Measurements from ENCODE around the gene BCL2L13. TPM values are rescaled to one million over a fixed set of nuclear protein-coding genes. Genes with fewer than 3 reads are reported as not detected.

BCL2L13 gene
- polyA plus RNA-seq, 1 donor from 2014 or later, result 20.8 TPM

DNA sequence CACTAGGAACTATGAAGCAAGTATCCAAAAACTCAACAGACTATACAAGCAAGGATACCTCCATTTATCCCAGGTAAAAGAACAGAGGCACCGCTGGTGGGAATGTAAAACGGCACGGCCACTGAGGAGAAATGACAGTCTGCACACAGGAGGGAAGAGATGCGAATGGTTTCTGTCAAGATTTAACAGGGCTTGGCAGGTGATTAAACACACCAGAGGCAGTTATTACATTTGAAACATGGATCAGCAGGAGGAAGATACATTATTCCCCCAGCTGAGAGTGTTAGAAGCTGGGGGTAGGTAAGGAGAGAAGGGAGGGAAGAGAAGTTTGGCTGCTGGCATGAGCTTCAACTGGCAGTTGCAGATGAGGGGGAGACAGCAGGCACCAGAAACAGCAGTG lies 40.2 kb upstream of the BCL2L13 start:
- Histone ChIP-seq H3K4me2 (ENCODE audit: low read length) (no peak overlapping the region), H3K9ac (ENCODE audit: low read length) (no peak overlapping the region), H3K4me3 (ENCODE audit: low read length) (no peak overlapping the region), H3K27ac (ENCODE audit: low read length) (no peak overlapping the region), H3K27me3 (ENCODE audit: insufficient read depth, low read depth, low read length) (no peaks in the 10 kb centered on the region), H2AFZ (ENCODE audit: low read depth, low read length) (no peak overlapping the region), H3F3A (ENCODE audit: insufficient read depth, low read length, poor library complexity, severe bottlenecking) (no peaks in the 10 kb centered on the region), H3K9me2 (ENCODE audit: insufficient read depth, low read length) (no peaks in the 10 kb centered on the region), H3K9me3 (ENCODE audit: low read length) (no peaks in the 10 kb centered on the region), H3K79me2 (replicated peaks; ENCODE audit: insufficient read depth, low read length) (no peaks in the 10 kb centered on the region), H4K20me1 (ENCODE audit: insufficient read depth) (no peaks in the 10 kb centered on the region), H3K36me3 (ENCODE audit: insufficient read depth, low read length) (no peaks in the 10 kb centered on the region)
- TF ChIP-seq RAD21 (conservative IDR thresholded peaks at IDR 0.05), result no peak
- no peak for TF ChIP-seq MXI1 (conservative IDR thresholded peaks at IDR 0.05; ENCODE audit: poor library complexity, severe bottlenecking)
- TF ChIP-seq POLR2AphosphoS5 (IDR thresholded peaks at IDR 0.05), result no peak
- no peak for TF ChIP-seq TAF1 (IDR thresholded peaks at IDR 0.05; ENCODE audit: low read depth)
- no peak for TF ChIP-seq CTCF (IDR thresholded peaks at IDR 0.05; ENCODE audit: poor library complexity, severe bottlenecking)
- TF ChIP-seq REST (IDR thresholded peaks at IDR 0.05; ENCODE audit: borderline replicate concordance), result no peak
- TF ChIP-seq SMC3 (conservative IDR thresholded peaks at IDR 0.05; ENCODE audit: poor library complexity), result no peak
- no peak for TF ChIP-seq EP300 (conservative IDR thresholded peaks at IDR 0.05; ENCODE audit: poor library complexity, severe bottlenecking)

DNA sequence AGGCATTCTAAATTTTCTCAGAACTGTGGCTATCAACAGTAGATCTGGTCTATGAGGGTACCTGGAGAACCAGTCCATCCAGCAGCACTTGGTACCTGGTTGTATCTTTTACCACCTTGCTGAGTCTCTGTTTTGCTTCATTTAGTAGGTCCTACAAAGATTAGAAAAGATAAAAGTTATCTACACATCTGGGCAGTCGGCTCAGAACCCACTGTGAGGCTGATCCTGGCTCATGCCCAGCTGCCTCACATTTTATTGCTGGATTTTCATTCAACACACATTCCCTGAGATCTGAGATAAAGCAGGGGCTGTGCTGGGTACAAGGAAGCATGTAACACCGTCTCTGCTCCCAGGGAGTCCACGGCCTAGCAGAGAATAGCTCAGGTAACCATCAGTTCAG lies 37.5 kb upstream of the BCL2L13 start:
- H3K9me2 ChIP-seq (ENCODE audit: insufficient read depth, low read length), result no peaks in the 10 kb centered on the region
- no peak overlapping the region for H3K9ac ChIP-seq (ENCODE audit: low read length)
- no peaks in the 10 kb centered on the region for H3K9me3 ChIP-seq (ENCODE audit: low read length)
- no peaks in the 10 kb centered on the region for H3K79me2 ChIP-seq (replicated peaks; ENCODE audit: insufficient read depth, low read length)
- TF ChIP-seq RAD21 (conservative IDR thresholded peaks at IDR 0.05) (no peak), TAF1 (IDR thresholded peaks at IDR 0.05; ENCODE audit: low read depth) (no peak), MXI1 (conservative IDR thresholded peaks at IDR 0.05; ENCODE audit: poor library complexity, severe bottlenecking) (no peak), EP300 (conservative IDR thresholded peaks at IDR 0.05; ENCODE audit: poor library complexity, severe bottlenecking) (no peak), REST (IDR thresholded peaks at IDR 0.05; ENCODE audit: borderline replicate concordance) (no peak), CTCF (IDR thresholded peaks at IDR 0.05; ENCODE audit: poor library complexity, severe bottlenecking) (no peak), EZH2 (IDR thresholded peaks at IDR 0.05; ENCODE audit: borderline replicate concordance, insufficient read depth, low read length, poor library complexity, severe bottlenecking) (no peak), POLR2AphosphoS5 (IDR thresholded peaks at IDR 0.05) (no peak), SMC3 (conservative IDR thresholded peaks at IDR 0.05; ENCODE audit: poor library complexity) (no peak)
- H3K27ac ChIP-seq (ENCODE audit: low read length), result no peak overlapping the region
- H3K36me3 ChIP-seq (ENCODE audit: insufficient read depth, low read length), result no peaks in the 10 kb centered on the region
- no peaks in the 10 kb centered on the region for H4K20me1 ChIP-seq (ENCODE audit: insufficient read depth)
- no peak overlapping the region for H3K4me2 ChIP-seq (ENCODE audit: low read length)
- no peaks in the 10 kb centered on the region for H3F3A ChIP-seq (ENCODE audit: insufficient read depth, low read length, poor library complexity, severe bottlenecking)
- no peaks in the 10 kb centered on the region for H3K27me3 ChIP-seq (ENCODE audit: insufficient read depth, low read depth, low read length)
- no peak overlapping the region for H2AFZ ChIP-seq (ENCODE audit: low read depth, low read length)
- H3K4me3 ChIP-seq (ENCODE audit: low read length), result no peak overlapping the region

Measured in neural cell (in vitro differentiated cells).